GM19397 (cell line): Measurements from ENCODE around the gene KIRREL1.

Experiments
- ATAC-seq: cut with Tn5 transposase; IDR thresholded peaks from one replicate; pipeline ENCODE4 v1.9.1; 2021; ENCODE audit warnings: mild to moderate bottlenecking, moderate library complexity; ENCODE audit not compliant: unreplicated experiment

Gene KIRREL1

GRCh38 chr1:158101927-158102326, 108.5 kb downstream of the KIRREL1 start:
- ATAC-seq = no peak

- ATAC-seq = no peak
These were observed 109.6 kb downstream of the KIRREL1 start for GRCh38 chr1:158102881-158103674.

GRCh38 chr1:158103861-158104522, 110.5 kb downstream of the KIRREL1 start:
- ATAC-seq = no peak

GRCh38 chr1:158104891-158105290, 111.4 kb downstream of the KIRREL1 start:
- no peak for ATAC-seq

- ATAC-seq = no peak
These were observed 112.1 kb downstream of the KIRREL1 start for GRCh38 chr1:158105352-158106095.

- ATAC-seq = no peak
These were observed 114.5 kb downstream of the KIRREL1 start for GRCh38 chr1:158107916-158108315.

- no peak for ATAC-seq
These were observed 119.7 kb downstream of the KIRREL1 start for GRCh38 chr1:158112994-158113758.

- no peak for ATAC-seq
These were observed 120.3 kb downstream of the KIRREL1 start for GRCh38 chr1:158113759-158114127.

- peak; percentile 81 for ATAC-seq
These were observed 121.7 kb downstream of the KIRREL1 start for GRCh38 chr1:158115126-158115525.

- no peak for ATAC-seq
These were observed 123.1 kb downstream of the KIRREL1 start for GRCh38 chr1:158116311-158117167.

GRCh38 chr1:158117854-158118704, 124.6 kb downstream of the KIRREL1 start:
- no peak for ATAC-seq

GRCh38 chr1:158118713-158119402, 125.4 kb downstream of the KIRREL1 start:
- ATAC-seq = no peak

- ATAC-seq = no peak
These were observed 126.7 kb downstream of the KIRREL1 start for GRCh38 chr1:158119976-158120653.

- ATAC-seq = no peak
These were observed 128.3 kb downstream of the KIRREL1 start for GRCh38 chr1:158121604-158122254.

GRCh38 chr1:158122833-158123388, 129.5 kb downstream of the KIRREL1 start:
- ATAC-seq = no peak

GRCh38 chr1:158124034-158124433, 130.6 kb downstream of the KIRREL1 start:
- ATAC-seq = no peak

- peak; percentile 79 for ATAC-seq
These were observed 131.6 kb downstream of the KIRREL1 start for GRCh38 chr1:158124999-158125398.
